NT2/D1 (cell line): Measurements from ENCODE around the gene KRT15.
"Not testable (repeated sequence)": the region's sequence is repeated elsewhere in the genome, so short reads cannot be mapped to it uniquely, and the experiment has no call there.

Experiments
- DNase-seq: peaks from one replicate; pipeline ENCODE4 v3.0.0-alpha.2; 2011; ENCODE audit warnings: low read depth, low spot score
- H3K27me3 ChIP-seq: 2 replicates; pipeline ENCODE4 v1.6.0; 2011; ENCODE audit warnings: mild to moderate bottlenecking; ENCODE audit not compliant: insufficient read length, insufficient read depth
- H3K36me3 ChIP-seq: 2 replicates; pipeline ENCODE4 v1.6.1; 2011; ENCODE audit warnings: mild to moderate bottlenecking, low read length, mixed read lengths; ENCODE audit not compliant: insufficient read depth, insufficient read length
- H3K4me1 ChIP-seq: 2 replicates; pipeline ENCODE4 v1.5.1; 2011; ENCODE audit not compliant: insufficient read depth, insufficient read length
- H3K4me3 ChIP-seq: 2 replicates; pipeline ENCODE4 v1.5.1; 2011; ENCODE audit warnings: low read depth; ENCODE audit not compliant: insufficient read length
- H3K9ac ChIP-seq: 2 replicates; pipeline ENCODE4 v1.6.0; 2011; ENCODE audit warnings: low read depth; ENCODE audit not compliant: insufficient read length
- H3K9me3 ChIP-seq: 2 replicates; pipeline ENCODE4 v1.5.1; 2011; ENCODE audit warnings: mild to moderate bottlenecking, low read length; ENCODE audit not compliant: insufficient read depth
- SUZ12 ChIP-seq: IDR thresholded peaks from 2 replicates; pipeline ENCODE4 v1.6.1; 2011; ENCODE audit not compliant: insufficient read length, insufficient read depth; ENCODE audit errors: extremely low read depth
- YY1 ChIP-seq: IDR thresholded peaks from 2 replicates; pipeline ENCODE4 v1.6.1; 2011; ENCODE audit not compliant: insufficient read length, insufficient read depth
- ZNF274 ChIP-seq: IDR thresholded peaks from 2 replicates; pipeline ENCODE4 v1.6.1; 2011; ENCODE audit warnings: mild to moderate bottlenecking, low read depth, low read length

The KRT15 gene

GRCh38 chr17:41544491-41544892 lies 25.8 kb upstream of the KRT15 start:
- no peaks in the 10 kb centered on the region for H3K36me3 ChIP-seq
- DNase-seq: no peak
- H3K4me1 ChIP-seq: peaks cover 21% of the 10 kb centered on the region
- H3K27me3 ChIP-seq: no peaks in the 10 kb centered on the region
- no peaks in the 10 kb centered on the region for H3K9me3 ChIP-seq
- peak overlapping the region; percentile 27 for H3K9ac ChIP-seq
- no peak for TF ChIP-seq YY1
- TF ChIP-seq ZNF274: no peak
- no peak overlapping the region for H3K4me3 ChIP-seq

- DNase-seq, H3K9me3 ChIP-seq, H3K27me3 ChIP-seq, H3K36me3 ChIP-seq, H3K4me3 ChIP-seq, H3K9ac ChIP-seq: not testable (repeated sequence)
- peaks cover 29% of the 10 kb centered on the region for H3K4me1 ChIP-seq
Measured at GRCh38 chr17:41542786-41543185, 24.1 kb upstream of the KRT15 start.

GRCh38 chr17:41542357-41542756 lies 23.7 kb upstream of the KRT15 start:
- Histone ChIP-seq H3K36me3 (no peaks in the 10 kb centered on the region), H3K4me3 (no peak overlapping the region), H3K9me3 (no peaks in the 10 kb centered on the region), H3K9ac (no peak overlapping the region), H3K27me3 (no peaks in the 10 kb centered on the region), H3K4me1 (peaks cover 28% of the 10 kb centered on the region)
- DNase-seq: no peak
- TF ChIP-seq ZNF274: no peak
- no peak for TF ChIP-seq YY1
- no peak for TF ChIP-seq SUZ12

- no peak for TF ChIP-seq ZNF274
- TF ChIP-seq YY1: no peak
- TF ChIP-seq SUZ12: no peak
- Histone ChIP-seq H3K4me3 (no peak overlapping the region), H3K4me1 (peaks cover 31% of the 10 kb centered on the region), H3K27me3 (no peaks in the 10 kb centered on the region), H3K9me3 (no peaks in the 10 kb centered on the region), H3K36me3 (no peaks in the 10 kb centered on the region), H3K9ac (no peak overlapping the region)
- no peak for DNase-seq
Measured at GRCh38 chr17:41540921-41541625, 22.4 kb upstream of the KRT15 start.

- Histone ChIP-seq H3K9ac (no peak overlapping the region), H3K9me3 (no peaks in the 10 kb centered on the region), H3K4me3 (no peak overlapping the region), H3K4me1 (peaks cover 38% of the 10 kb centered on the region), H3K36me3 (no peaks in the 10 kb centered on the region), H3K27me3 (no peaks in the 10 kb centered on the region)
- DNase-seq: no peak
- no peak for TF ChIP-seq YY1
- no peak for TF ChIP-seq ZNF274
- no peak for TF ChIP-seq SUZ12
Measured at GRCh38 chr17:41539979-41540701, 21.4 kb upstream of the KRT15 start.

GRCh38 chr17:41539071-41539492 lies 20.4 kb upstream of the KRT15 start:
- Histone ChIP-seq H3K27me3 (no peaks in the 10 kb centered on the region), H3K36me3 (no peaks in the 10 kb centered on the region), H3K9me3 (no peaks in the 10 kb centered on the region), H3K4me1 (peaks cover 33% of the 10 kb centered on the region), H3K4me3 (no peak overlapping the region), H3K9ac (peak overlapping the region; percentile 34)
- no peak for DNase-seq
- TF ChIP-seq ZNF274: no peak
- TF ChIP-seq YY1: no peak
- TF ChIP-seq SUZ12: no peak

GRCh38 chr17:41538565-41538991 lies 19.9 kb upstream of the KRT15 start:
- Histone ChIP-seq H3K9ac (peak overlapping the region; percentile 34), H3K27me3 (no peaks in the 10 kb centered on the region), H3K4me1 (peaks cover 33% of the 10 kb centered on the region), H3K4me3 (no peak overlapping the region), H3K36me3 (no peaks in the 10 kb centered on the region), H3K9me3 (no peaks in the 10 kb centered on the region)
- DNase-seq: no peak
- no peak for TF ChIP-seq YY1
- no peak for TF ChIP-seq ZNF274
- TF ChIP-seq SUZ12: no peak
